HCT116 (cell line): ENCODE results near the gene QRSL1. TPM values are rescaled to one million over a fixed set of nuclear protein-coding genes. Genes with fewer than 3 reads are reported as not detected.

Source experiments
- ATAC-seq: fragments of 200-7000 bp; cut with Tn5 transposase; 2 replicates; pipeline ENCODE4 v1.9.1; 2020; ENCODE audit warnings: mild to moderate bottlenecking, moderate library complexity
- BruUV-seq: library from RNA; stranded (reverse); fragments of 400-500 nt; replicated peaks from 2 replicates; lab custom pipeline; 2021; lab: Mats Ljungman, UMichigan
- CTCF ChIA-PET: fragments of 300-600 bp; sonication (Branson Sonifier 250); formaldehyde crosslinking; loops from one replicate; lab custom pipeline; 2021; ENCODE audit warnings: antibody characterized with exemption; lab: Charles Lee
- POLR2A ChIA-PET: fragments of 300-600, 350-600 bp; sonication (Branson Sonifier 250); formaldehyde crosslinking; loops from one replicate; lab custom pipeline; 2021; ENCODE audit warnings: antibody characterized with exemption; lab: Charles Lee
- RAD21 ChIA-PET, 2 experiments: fragments of 300-600 bp; sonication (Branson Sonifier 250); formaldehyde crosslinking; loops; one replicate each; lab custom pipeline; 2023; ENCODE audit warnings: low total read pairs in 2 of 2; ENCODE audit not compliant: uncharacterized antibody in 2 of 2, unreplicated experiment in 2 of 2, low non-redundant PET in 1 of 2; lab: Charles Lee
- DNase-seq: peaks from one replicate; pipeline ENCODE4 v3.0.0-alpha.2; 2010; ENCODE audit warnings: low read depth, low spot score
- H2AFZ ChIP-seq: fragments of 200-600 bp; shearing (Covaris generic), sonication (generic); 2 replicates; pipeline ENCODE4 v1.6.1; 2017; ENCODE audit warnings: low read depth, mixed run types, mixed read lengths, antibody characterized with exemption, low read length; ENCODE audit not compliant: poor library complexity, severe bottlenecking
- H3K27ac ChIP-seq: 2 replicates; pipeline ENCODE4 v1.5.1; 2012; ENCODE audit warnings: low read depth, low read length
- H3K27me3 ChIP-seq: fragments of 200-600 bp; sonication (generic); 2 replicates; pipeline ENCODE4 v1.6.1; 2016; ENCODE audit warnings: mixed run types, low read length, mixed read lengths; ENCODE audit not compliant: insufficient read depth
- H3K36me3 ChIP-seq, 2 experiments: fragments of 200-500 bp in 1 of 2; fragments of 200-600 bp in 1 of 2; sonication (Bioruptor generic) in 1 of 2; sonication (generic) in 1 of 2; 2 replicates each; pipeline versions ENCODE4 v1.5.1 to v1.6.1; 2014 to 2016; ENCODE audit warnings: low read length in 2 of 2, inconsistent platforms in 1 of 2, mixed read lengths in 1 of 2, mixed run types in 1 of 2; ENCODE audit not compliant: insufficient read depth in 2 of 2, control insufficient read depth in 1 of 2
- H3K4me1 ChIP-seq, 2 experiments: fragments of 200-600 bp in 1 of 2; sonication (generic) in 1 of 2; 2 replicates each; pipeline versions ENCODE4 v1.5.1 to v1.6.1; 2012 to 2017; ENCODE audit warnings: low read length in 2 of 2, inconsistent platforms in 1 of 2, mild to moderate bottlenecking in 1 of 2, mixed read lengths in 1 of 2, mixed run types in 1 of 2, moderate library complexity in 1 of 2; ENCODE audit not compliant: insufficient read depth in 2 of 2, control insufficient read depth in 1 of 2
- H3K4me2 ChIP-seq: fragments of 200-600 bp; sonication (generic); 2 replicates; pipeline ENCODE4 v1.6.1; 2017; ENCODE audit warnings: mixed run types, low read length, mixed read lengths
- H3K4me3 ChIP-seq, 2 experiments: fragments of 200-600 bp in 1 of 2; sonication (generic) in 1 of 2; replicated peaks in 1 of 2; 2 replicates each; pipeline ENCODE4 v1.5.1; 2011 to 2016; ENCODE audit warnings: low read length in 2 of 2, control low read depth in 1 of 2, low read depth in 1 of 2, mild to moderate bottlenecking in 1 of 2, mixed read lengths in 1 of 2, mixed run types in 1 of 2
- H3K79me2 ChIP-seq: fragments of 200-600 bp; sonication (generic); 2 replicates; pipeline ENCODE4 v1.6.1; 2017; ENCODE audit warnings: mild to moderate bottlenecking, mixed run types, low read length, moderate library complexity, mixed read lengths; ENCODE audit not compliant: insufficient read depth
- H3K9ac ChIP-seq: fragments of 200-600 bp; sonication (generic); 2 replicates; pipeline ENCODE4 v1.6.1; 2016; ENCODE audit warnings: low read length, mixed read lengths
- H3K9me2 ChIP-seq: fragments of 200-600 bp; sonication (generic), shearing (Covaris generic); 2 replicates; pipeline ENCODE4 v1.6.1; 2017; ENCODE audit warnings: mixed run types, mild to moderate bottlenecking, moderate library complexity; ENCODE audit not compliant: insufficient read depth
- H3K9me3 ChIP-seq, 2 experiments: fragments of 200-500 bp in 1 of 2; fragments of 200-600 bp in 1 of 2; sonication (Bioruptor generic) in 1 of 2; sonication (generic) in 1 of 2; 2 replicates each; pipeline ENCODE4 v1.6.1; 2014 to 2017; ENCODE audit warnings: low read length in 2 of 2, mixed read lengths in 2 of 2, inconsistent platforms in 1 of 2, low read depth in 1 of 2, mild to moderate bottlenecking in 1 of 2, mixed run types in 1 of 2, moderate library complexity in 1 of 2; ENCODE audit not compliant: control insufficient read depth in 1 of 2, insufficient read depth in 1 of 2
- H4K20me1 ChIP-seq: fragments of 200-600 bp; sonication (generic), shearing (Covaris generic); 2 replicates; pipeline ENCODE4 v1.6.1; 2017; ENCODE audit warnings: mixed run types, mild to moderate bottlenecking, moderate library complexity; ENCODE audit not compliant: insufficient read depth
- CBX3 ChIP-seq: IDR thresholded peaks from 2 replicates; pipeline ENCODE4 v1.6.1; 2012; ENCODE audit warnings: low read depth
- CTCF ChIP-seq, 3 experiments: fragments of 200-600 bp in 1 of 3; sonication (generic) in 1 of 3; IDR thresholded peaks in 2 of 3; conservative IDR thresholded peaks in 1 of 3; 2 replicates each; pipeline ENCODE4 v1.5.1; 2012 to 2017; ENCODE audit warnings: low read depth in 2 of 3, low read length in 2 of 3, antibody characterized with exemption in 1 of 3, borderline replicate concordance in 1 of 3, control low read depth in 1 of 3, mild to moderate bottlenecking in 1 of 3, mixed read lengths in 1 of 3, mixed run types in 1 of 3, moderate library complexity in 1 of 3; ENCODE audit not compliant: insufficient read depth in 1 of 3
- EZH2phosphoT487 ChIP-seq: fragments of 200-600 bp; IDR thresholded peaks from 2 replicates; pipeline ENCODE4 v1.6.1; 2018; ENCODE audit warnings: antibody characterized with exemption, borderline replicate concordance
- FOSL1 ChIP-seq: IDR thresholded peaks from 2 replicates; pipeline ENCODE4 v1.6.1; 2012; ENCODE audit warnings: low read depth
- JUND ChIP-seq: IDR thresholded peaks from 2 replicates; pipeline ENCODE4 v1.6.1; 2012
- MAX ChIP-seq: IDR thresholded peaks from 2 replicates; pipeline ENCODE4 v1.6.1; 2012
- RAD21 ChIP-seq: IDR thresholded peaks from 2 replicates; pipeline ENCODE4 v1.6.1; 2012; ENCODE audit warnings: low read depth, mild to moderate bottlenecking
- SIN3A ChIP-seq: IDR thresholded peaks from 2 replicates; pipeline ENCODE4 v1.6.1; 2012; ENCODE audit warnings: low read depth
- SRF ChIP-seq: IDR thresholded peaks from 2 replicates; pipeline ENCODE4 v1.6.1; 2012; ENCODE audit warnings: low read depth
- TCF7L2 ChIP-seq: IDR thresholded peaks from 2 replicates; pipeline ENCODE4 v1.7.0; 2011; ENCODE audit warnings: borderline replicate concordance, inconsistent platforms; ENCODE audit not compliant: insufficient read depth, insufficient read length; ENCODE audit errors: extremely low read depth
- ZFX ChIP-seq: fragments of 450-650 bp; IDR thresholded peaks from 2 replicates; pipeline ENCODE4 v1.6.1; 2017
- intact Hi-C: fragments of 100-400 bp; cut with micrococcal nuclease; formaldehyde crosslinking; loops from 2 replicates; pipeline ENCODE4 v1.10.0; 2022
- total RNA-seq: library from RNA; stranded (reverse); gene quantifications from one replicate; pipeline ENCODE4 v1.2.1, GENCODE V29; 2021; ENCODE audit not compliant: unreplicated experiment

The QRSL1 gene
- total RNA-seq, 1 experiment from 2014 or later = 16.0 TPM

DNA sequence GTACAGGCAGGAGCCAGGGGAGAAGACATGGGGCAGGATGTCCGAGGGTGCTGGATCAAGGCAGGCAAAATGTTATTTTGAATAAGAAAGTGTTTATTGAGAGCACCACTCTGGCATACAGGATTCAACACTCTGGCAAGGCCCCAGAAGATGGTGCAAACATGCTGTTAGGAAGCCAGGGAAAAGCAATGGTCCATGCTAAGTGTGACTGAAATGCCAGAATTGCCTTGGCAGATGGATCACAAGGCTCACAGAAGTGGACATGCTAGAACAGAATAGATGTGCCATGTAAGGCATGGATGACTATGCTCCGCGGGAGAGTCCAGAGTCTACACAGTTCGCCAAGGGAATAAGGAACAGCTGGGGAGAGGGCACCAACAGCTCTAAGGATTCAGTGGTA lies 54.6 kb downstream of the QRSL1 start (continued):
- no peak for TF ChIP-seq RAD21
- no peak for TF ChIP-seq EZH2phosphoT487
- TF ChIP-seq TCF7L2 = no peak
- TF ChIP-seq CBX3 = no peak
- TF ChIP-seq SRF = no peak
- TF ChIP-seq FOSL1 = no peak
- no peak for TF ChIP-seq JUND
- no peak for TF ChIP-seq ZFX
- TF ChIP-seq MAX = no peak
- TF ChIP-seq CTCF (IDR thresholded peaks at IDR 0.05 in 2 of 3, conservative IDR thresholded peaks at IDR 0.05 in 1 of 3; ENCODE audit: borderline replicate concordance in 1 of 3, insufficient read depth in 1 of 3, low read depth in 2 of 3, low read length in 2 of 3) = no peak
- no peak for TF ChIP-seq SIN3A

DNA sequence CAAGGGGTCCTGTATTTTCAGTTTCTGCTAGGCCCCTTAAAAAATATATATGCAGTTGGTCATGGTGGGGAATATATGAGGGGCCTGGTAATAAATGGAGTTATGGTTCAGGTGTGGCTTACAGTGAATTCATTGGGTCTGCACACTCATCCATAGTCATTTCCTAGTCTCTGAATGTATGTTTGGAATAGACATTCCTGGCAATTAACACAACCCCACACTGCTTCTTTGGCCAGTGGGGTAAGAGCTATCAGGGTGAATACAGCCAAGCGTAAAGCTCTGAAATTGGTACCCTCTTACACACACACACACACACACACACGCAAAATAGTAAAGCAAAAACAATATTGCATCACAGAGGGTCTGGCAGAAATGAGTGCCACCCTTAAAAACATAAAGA lies 56.5 kb downstream of the QRSL1 start:
- no TSS peak for BruUV-seq
- Histone ChIP-seq H2AFZ (no peak overlapping the region), H3K9ac (no peak overlapping the region), H3K4me2 (no peak overlapping the region), H3K4me1 (no peaks in the 10 kb centered on the region), H3K4me3 (no peak overlapping the region), H3K36me3 (no peaks in the 10 kb centered on the region), H3K27ac (no peak overlapping the region), H3K9me2 (no peaks in the 10 kb centered on the region), H3K9me3 (no peaks in the 10 kb centered on the region), H4K20me1 (no peaks in the 10 kb centered on the region), H3K27me3 (no peaks in the 10 kb centered on the region), H3K79me2 (no peaks in the 10 kb centered on the region)
- DNase-seq (no peak), ATAC-seq (no peak)
- RAD21 ChIA-PET = no interaction called here
- intact Hi-C loops = no loop called here
- TF ChIP-seq EZH2phosphoT487 (no peak), ZFX (no peak)
- CTCF ChIA-PET = no interaction called here
- POLR2A ChIA-PET = no interaction called here
